ENCODE results near the gene ST6GALNAC5. TPM values are rescaled to one million over a fixed set of nuclear protein-coding genes. Genes with fewer than 3 reads are reported as not detected.

The ST6GALNAC5 gene
- total RNA-seq, 4 donors from 2014 or later: 0.16 TPM; not detected in 3

DNA sequence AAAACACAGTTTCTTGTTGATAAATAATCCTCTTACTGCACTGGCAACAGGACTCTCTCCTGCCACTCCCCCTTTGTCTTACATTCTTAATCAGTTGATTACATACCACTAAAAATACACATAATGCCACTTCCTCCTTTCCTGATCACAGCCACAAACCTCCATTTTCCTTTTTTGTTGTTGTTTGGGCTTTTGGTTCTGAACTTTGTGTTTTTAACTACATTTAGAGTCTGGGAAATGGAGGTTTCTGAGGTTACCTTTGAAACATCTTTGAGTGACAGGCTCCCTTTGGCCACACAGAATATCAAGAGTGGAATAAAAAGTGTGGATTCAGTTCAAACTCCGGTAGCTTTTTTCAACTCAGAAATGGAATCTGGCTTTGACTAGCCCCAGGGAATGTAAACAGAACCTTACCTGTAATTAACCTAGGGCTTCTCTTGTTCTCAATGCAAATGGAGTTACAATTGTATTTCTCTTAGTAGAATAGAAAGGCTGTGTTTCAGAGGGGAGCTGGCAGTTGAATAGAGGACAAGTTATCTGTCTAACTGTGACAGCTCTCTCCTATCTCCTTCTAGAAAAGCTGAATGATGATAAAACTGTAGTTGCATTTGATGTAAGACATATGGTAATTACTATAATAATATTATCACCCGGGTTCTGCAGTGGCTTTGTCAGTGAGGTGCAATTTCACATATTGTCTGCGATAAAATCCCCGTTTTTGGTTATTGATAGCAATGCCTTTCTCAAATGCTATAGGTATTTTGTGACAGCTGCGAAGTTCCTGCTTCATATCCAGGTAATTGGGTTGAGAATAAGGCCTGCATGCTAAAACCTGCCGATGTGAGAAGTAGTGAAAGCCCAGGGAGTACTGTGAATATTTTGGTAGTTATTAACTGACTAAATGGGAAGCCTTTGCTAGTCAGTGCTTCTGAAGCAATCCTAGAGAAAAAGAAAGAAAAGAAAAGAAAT is 66.9 kb downstream of the ST6GALNAC5 start:
- Histone ChIP-seq H3K4me1 (no peaks in the 10 kb centered on the region), H3K27me3 (no peaks in the 10 kb centered on the region), H3K4me3 (no peak overlapping the region), H3K9me3 (no peaks in the 10 kb centered on the region), H3K27ac (no peak overlapping the region), H3K36me3 (no peaks in the 10 kb centered on the region)
- ATAC-seq: no peak
- intact Hi-C loops (cut with DNase I; ENCODE audit: low total_unique reads): no loop called here
- in situ Hi-C loops (cut with MboI; ENCODE audit: low sequenced_read_pairs in 4 of 4): no loop called here
- DNase-seq: no peak
- no peak for TF ChIP-seq POLR2A (IDR thresholded peaks at IDR 0.05)

DNA sequence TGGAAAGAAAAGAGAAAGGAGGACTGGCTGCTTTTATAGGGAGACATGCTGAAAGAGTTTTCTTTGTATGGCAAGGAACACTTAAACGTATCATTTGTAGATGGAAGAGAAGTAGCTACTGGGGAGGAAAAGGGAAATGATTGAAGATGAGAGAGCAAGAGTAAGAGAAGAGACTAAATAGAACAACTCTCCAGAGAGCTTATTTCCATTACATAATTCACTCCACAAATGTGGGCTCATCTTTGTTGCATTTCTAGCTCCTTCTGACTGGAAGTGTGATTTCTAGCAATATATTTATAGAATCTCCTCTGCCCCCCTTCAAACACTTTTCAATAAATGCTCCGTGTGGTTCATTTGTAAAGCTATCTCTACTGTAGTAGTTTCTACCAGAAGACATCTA is 71.0 kb downstream of the ST6GALNAC5 start:
- TF ChIP-seq POLR2A (IDR thresholded peaks at IDR 0.05): no peak
- TF ChIP-seq, protein P1, sequence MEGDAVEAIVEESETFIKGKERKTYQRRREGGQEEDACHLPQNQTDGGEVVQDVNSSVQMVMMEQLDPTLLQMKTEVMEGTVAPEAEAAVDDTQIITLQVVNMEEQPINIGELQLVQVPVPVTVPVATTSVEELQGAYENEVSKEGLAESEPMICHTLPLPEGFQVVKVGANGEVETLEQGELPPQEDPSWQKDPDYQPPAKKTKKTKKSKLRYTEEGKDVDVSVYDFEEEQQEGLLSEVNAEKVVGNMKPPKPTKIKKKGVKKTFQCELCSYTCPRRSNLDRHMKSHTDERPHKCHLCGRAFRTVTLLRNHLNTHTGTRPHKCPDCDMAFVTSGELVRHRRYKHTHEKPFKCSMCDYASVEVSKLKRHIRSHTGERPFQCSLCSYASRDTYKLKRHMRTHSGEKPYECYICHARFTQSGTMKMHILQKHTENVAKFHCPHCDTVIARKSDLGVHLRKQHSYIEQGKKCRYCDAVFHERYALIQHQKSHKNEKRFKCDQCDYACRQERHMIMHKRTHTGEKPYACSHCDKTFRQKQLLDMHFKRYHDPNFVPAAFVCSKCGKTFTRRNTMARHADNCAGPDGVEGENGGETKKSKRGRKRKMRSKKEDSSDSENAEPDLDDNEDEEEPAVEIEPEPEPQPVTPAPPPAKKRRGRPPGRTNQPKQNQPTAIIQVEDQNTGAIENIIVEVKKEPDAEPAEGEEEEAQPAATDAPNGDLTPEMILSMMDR (IDR thresholded peaks at IDR 0.05 in 4 of 5, conservative IDR thresholded peaks at IDR 0.05 in 1 of 5): no peak
- no peak overlapping the region for H3K27ac ChIP-seq
- ATAC-seq (no peak), DNase-seq (no peak)
- in situ Hi-C loops (cut with MboI; ENCODE audit: low sequenced_read_pairs in 4 of 4) (no loop called here), intact Hi-C loops (cut with DNase I; ENCODE audit: low total_unique reads) (no loop called here)
- no peak overlapping the region for H3K4me3 ChIP-seq
- no peaks in the 10 kb centered on the region for H3K9me3 ChIP-seq
- no peaks in the 10 kb centered on the region for H3K27me3 ChIP-seq
- H3K36me3 ChIP-seq: no peaks in the 10 kb centered on the region
- H3K4me1 ChIP-seq: no peaks in the 10 kb centered on the region

DNA sequence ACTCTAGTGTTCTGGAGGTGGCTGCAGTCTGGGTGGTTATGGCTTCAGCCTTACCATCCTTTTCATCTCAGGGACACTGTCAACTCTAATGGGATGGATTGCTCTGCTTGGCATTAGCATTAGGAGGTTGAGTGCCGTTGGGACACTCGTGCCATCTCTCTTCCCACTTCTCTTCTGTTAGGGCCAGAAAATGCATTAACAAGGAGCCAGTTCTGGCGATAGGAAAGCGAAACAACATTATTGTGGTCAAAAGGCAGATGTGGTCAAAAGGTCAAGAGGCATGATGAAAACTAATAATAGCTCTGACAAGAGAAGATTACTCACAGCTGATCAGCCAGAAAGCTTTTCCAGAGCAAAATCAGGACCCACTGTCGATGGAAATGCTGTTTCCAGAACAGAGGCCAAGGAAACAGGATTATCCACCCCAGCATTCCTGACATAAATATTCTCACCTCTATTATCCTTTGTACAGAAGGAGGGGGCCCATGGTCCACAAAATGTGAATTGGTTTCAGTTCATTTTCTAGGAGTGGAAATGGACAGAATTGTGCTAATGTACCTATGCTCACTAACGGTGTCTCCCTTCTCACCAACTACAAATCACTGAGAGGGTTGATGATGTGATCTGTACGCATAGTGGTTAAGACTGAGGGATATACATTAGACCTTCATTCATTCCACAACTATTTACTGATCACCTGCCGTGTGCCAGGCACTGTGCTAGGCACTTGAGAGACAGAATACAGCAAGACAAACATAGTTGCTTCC is 72.0 kb downstream of the ST6GALNAC5 start:
- DNase-seq (no peak), ATAC-seq (no peak)
- in situ Hi-C loops (cut with MboI; ENCODE audit: low sequenced_read_pairs in 4 of 4): no loop called here
- H3K27ac ChIP-seq: no peak overlapping the region
- H3K4me3 ChIP-seq: no peak overlapping the region
- intact Hi-C loops (cut with DNase I; ENCODE audit: low total_unique reads): no loop called here
- no peak for TF ChIP-seq POLR2A (IDR thresholded peaks at IDR 0.05)
- TF ChIP-seq, protein P1 (IDR thresholded peaks at IDR 0.05 in 4 of 5, conservative IDR thresholded peaks at IDR 0.05 in 1 of 5): no peak
- H3K9me3 ChIP-seq: no peaks in the 10 kb centered on the region
- no peaks in the 10 kb centered on the region for H3K27me3 ChIP-seq
- no peaks in the 10 kb centered on the region for H3K36me3 ChIP-seq
- H3K4me1 ChIP-seq: no peaks in the 10 kb centered on the region

DNA sequence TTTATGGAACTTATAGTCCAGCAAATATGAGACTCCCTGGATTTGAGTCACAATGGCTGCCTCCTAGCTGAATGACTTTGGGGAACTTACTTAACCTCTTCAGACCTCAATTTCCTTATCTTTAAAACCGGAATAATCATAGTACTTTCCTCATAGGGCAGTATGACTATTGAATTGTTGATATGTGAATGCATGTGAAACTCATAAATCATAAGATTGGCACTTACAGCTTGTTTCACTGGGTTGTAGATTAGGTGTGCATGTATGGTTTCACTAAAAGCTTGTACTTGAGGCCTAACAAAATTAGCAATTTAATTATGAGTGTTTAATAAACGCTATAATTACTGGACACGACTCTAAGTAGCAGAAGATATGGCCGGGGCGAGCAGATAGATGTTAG is 72.5 kb downstream of the ST6GALNAC5 start:
- H3K9me3 ChIP-seq: no peaks in the 10 kb centered on the region
- ATAC-seq (no peak), DNase-seq (no peak)
- no peaks in the 10 kb centered on the region for H3K4me1 ChIP-seq
- intact Hi-C loops (cut with DNase I; ENCODE audit: low total_unique reads): no loop called here
- H3K27ac ChIP-seq: no peak overlapping the region
- TF ChIP-seq, protein P1 (IDR thresholded peaks at IDR 0.05 in 4 of 5, conservative IDR thresholded peaks at IDR 0.05 in 1 of 5): no peak
- TF ChIP-seq POLR2A (IDR thresholded peaks at IDR 0.05): no peak
- in situ Hi-C loops (cut with MboI; ENCODE audit: low sequenced_read_pairs in 4 of 4): no loop called here
- H3K27me3 ChIP-seq: no peaks in the 10 kb centered on the region
- no peaks in the 10 kb centered on the region for H3K36me3 ChIP-seq
- H3K4me3 ChIP-seq: no peak overlapping the region

Data from gastrocnemius medialis (tissue), 4 donors.